Suprapubic skin (tissue), 4 donors: ENCODE results near the gene PRRC2B.

Experiments
- CTCF ChIP-seq, 2 donors: fragments of 200-600 bp in 1 of 2; fragments of 450-650 bp in 1 of 2; sonication (generic) in 1 of 2; IDR thresholded peaks; one replicate each; pipeline ENCODE4 v1.5.1; 2016 to 2019; ENCODE audit warnings: antibody characterized with exemption in 2 of 2, mild to moderate bottlenecking in 1 of 2, moderate library complexity in 1 of 2
- EP300 ChIP-seq: sonication (generic); formaldehyde crosslinking; IDR thresholded peaks from one replicate; pipeline ENCODE4 v1.6.1; 2017; ENCODE audit warnings: antibody characterized with exemption
- POLR2A ChIP-seq, 2 donors: fragments of 450-650 bp; IDR thresholded peaks; one replicate each; pipeline ENCODE4 v1.6.1; 2017; ENCODE audit warnings: antibody characterized with exemption in 2 of 2, mild to moderate bottlenecking in 2 of 2, moderate library complexity in 2 of 2
- POLR2AphosphoS5 ChIP-seq, 3 donors: sonication (generic); formaldehyde crosslinking; IDR thresholded peaks; one replicate each; pipeline ENCODE4 v1.6.1; 2017; ENCODE audit warnings: antibody characterized with exemption in 3 of 3

- TF ChIP-seq CTCF (IDR thresholded peaks at IDR 0.05) (no peak), POLR2A (IDR thresholded peaks at IDR 0.05) (no peak), POLR2AphosphoS5 (IDR thresholded peaks at IDR 0.05) (no peak), EP300 (no peak)
Observed at GRCh38 chr9:131480258-131480657, 86.4 kb downstream of the PRRC2B start.
